GM12872 (cell line): ENCODE results near the gene KATNA1.

ENCODE experiments used
- CTCF ChIP-seq: IDR thresholded peaks from 3 replicates; pipeline ENCODE4 v1.5.1; 2011; ENCODE audit warnings: low read depth, mild to moderate bottlenecking, low read length, moderate library complexity; ENCODE audit not compliant: insufficient read depth

The KATNA1 gene

GRCh38 chr6:149566410-149567193, 81.9 kb downstream of the KATNA1 start:
- TF ChIP-seq CTCF, result no peak

GRCh38 chr6:149565527-149566409, 82.7 kb downstream of the KATNA1 start, which contains the start of gene GINM1:
Gene GINM1, plus strand, starts transcription at chr6:149566375. Its CDS starts 40 bp downstream, at chr6:149566415.
- peak; percentile 78 for TF ChIP-seq CTCF

- TF ChIP-seq CTCF, result no peak
Observed at GRCh38 chr6:149563928-149564325, 84.6 kb downstream of the KATNA1 start.

- TF ChIP-seq CTCF, result no peak
Observed at GRCh38 chr6:149563203-149563927, 85.1 kb downstream of the KATNA1 start.

- peak; percentile 67; the same call in 2 of the 3 replicates for TF ChIP-seq CTCF
Observed at GRCh38 chr6:149560736-149561135, 87.8 kb downstream of the KATNA1 start.

GRCh38 chr6:149559389-149559788, 89.1 kb downstream of the KATNA1 start:
- no peak for TF ChIP-seq CTCF

GRCh38 chr6:149558029-149558428, 90.5 kb downstream of the KATNA1 start:
- TF ChIP-seq CTCF, result no peak
